Large intestine (tissue), 3 donors: ENCODE measurements around the gene C10orf105. TPM values are rescaled to one million over a fixed set of nuclear protein-coding genes. Genes with fewer than 3 reads are reported as not detected.

Experiments
- DNase-seq, 2 donors: peaks; one replicate each; pipeline versions ENCODE4 v3.0.0 to v3.0.0-alpha.2; 2013
- H3K27ac ChIP-seq: one replicate; pipeline ENCODE4 v1.5.1; 2013; ENCODE audit warnings: low read length
- H3K27me3 ChIP-seq: 2 replicates; pipeline ENCODE4 v1.6.1; 2013; ENCODE audit warnings: low read length; ENCODE audit not compliant: control insufficient read depth, insufficient read depth
- H3K36me3 ChIP-seq: 2 replicates; pipeline ENCODE4 v1.6.1; 2013; ENCODE audit warnings: low read length; ENCODE audit not compliant: control insufficient read depth, insufficient read depth
- H3K4me1 ChIP-seq: one replicate; pipeline ENCODE4 v1.6.1; 2013; ENCODE audit warnings: low read length; ENCODE audit not compliant: control insufficient read depth, insufficient read depth
- H3K4me3 ChIP-seq: one replicate; pipeline ENCODE4 v1.5.1; 2013; ENCODE audit warnings: low read length
- H3K9me3 ChIP-seq: one replicate; pipeline ENCODE4 v1.6.1; 2013; ENCODE audit warnings: mild to moderate bottlenecking, low read depth, low read length, moderate library complexity; ENCODE audit not compliant: control insufficient read depth
- WGBS: methylation state at CpG from one replicate; pipeline ENCODE4 v1.1.5; 2013; ENCODE audit warnings: low lambda C conversion rate; ENCODE audit not compliant: insufficient coverage; 5-methylcytosine and 5-hydroxymethylcytosine counted together
- polyA plus RNA-seq: library from polyadenylated mRNA; unstranded; fragments of 120-200 nt; gene quantifications from one replicate; pipeline ENCODE4 v1.2.1, GENCODE V29; 2013

The C10orf105 gene
- polyA plus RNA-seq, 1 donor: 0.27 TPM

- Histone ChIP-seq H3K4me3 (no peak overlapping the region), H3K9me3 (no peaks in the 10 kb centered on the region), H3K27me3 (no peaks in the 10 kb centered on the region), H3K36me3 (no peaks in the 10 kb centered on the region), H3K27ac (no peak overlapping the region), H3K4me1 (peaks cover 2% of the 10 kb centered on the region)
- no peak for DNase-seq
- no CpG with 5 or more reads among the region's 5 CpGs for WGBS
These were observed 12.3 kb downstream of the C10orf105 start for GRCh38 chr10:71707240-71707789.

- no peaks in the 10 kb centered on the region for H3K27me3 ChIP-seq
- no CpG with 5 or more reads among the region's 35 CpGs for WGBS
- no peak overlapping the region for H3K27ac ChIP-seq
- H3K9me3 ChIP-seq: no peaks in the 10 kb centered on the region
- no peak overlapping the region for H3K4me3 ChIP-seq
- H3K4me1 ChIP-seq: peaks cover 2% of the 10 kb centered on the region
- DNase-seq: no peak
- no peaks in the 10 kb centered on the region for H3K36me3 ChIP-seq
These were observed 13.1 kb downstream of the C10orf105 start for GRCh38 chr10:71706216-71707121.

GRCh38 chr10:71705582-71705981 is 14.0 kb downstream of the C10orf105 start:
- no CpG with 5 or more reads among the region's 2 CpGs for WGBS
- Histone ChIP-seq H3K27me3 (no peaks in the 10 kb centered on the region), H3K27ac (no peak overlapping the region), H3K36me3 (no peaks in the 10 kb centered on the region), H3K4me3 (no peak overlapping the region), H3K4me1 (peaks cover 2% of the 10 kb centered on the region), H3K9me3 (no peaks in the 10 kb centered on the region)
- no peak for DNase-seq

DNA sequence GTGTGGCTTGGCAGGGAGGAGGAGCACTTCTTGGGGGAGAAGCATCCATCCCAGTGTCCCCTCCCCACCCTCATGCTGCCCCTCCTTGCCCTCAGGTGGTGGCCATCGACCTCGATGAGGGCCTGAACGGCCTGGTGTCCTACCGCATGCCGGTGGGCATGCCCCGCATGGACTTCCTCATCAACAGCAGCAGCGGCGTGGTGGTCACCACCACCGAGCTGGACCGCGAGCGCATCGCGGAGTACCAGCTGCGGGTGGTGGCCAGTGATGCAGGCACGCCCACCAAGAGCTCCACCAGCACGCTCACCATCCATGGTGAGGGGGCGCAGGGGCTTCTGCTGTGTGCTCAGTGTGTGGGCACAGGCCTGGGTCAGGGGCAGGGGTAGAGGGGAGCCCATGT is 14.8 kb downstream of the C10orf105 start:
- H3K4me3 ChIP-seq: no peak overlapping the region
- no peak for DNase-seq
- H3K27ac ChIP-seq: no peak overlapping the region
- no CpG with 5 or more reads among the region's 18 CpGs for WGBS
- H3K36me3 ChIP-seq: no peaks in the 10 kb centered on the region
- H3K9me3 ChIP-seq: no peaks in the 10 kb centered on the region
- peaks cover 2% of the 10 kb centered on the region for H3K4me1 ChIP-seq
- no peaks in the 10 kb centered on the region for H3K27me3 ChIP-seq

DNA sequence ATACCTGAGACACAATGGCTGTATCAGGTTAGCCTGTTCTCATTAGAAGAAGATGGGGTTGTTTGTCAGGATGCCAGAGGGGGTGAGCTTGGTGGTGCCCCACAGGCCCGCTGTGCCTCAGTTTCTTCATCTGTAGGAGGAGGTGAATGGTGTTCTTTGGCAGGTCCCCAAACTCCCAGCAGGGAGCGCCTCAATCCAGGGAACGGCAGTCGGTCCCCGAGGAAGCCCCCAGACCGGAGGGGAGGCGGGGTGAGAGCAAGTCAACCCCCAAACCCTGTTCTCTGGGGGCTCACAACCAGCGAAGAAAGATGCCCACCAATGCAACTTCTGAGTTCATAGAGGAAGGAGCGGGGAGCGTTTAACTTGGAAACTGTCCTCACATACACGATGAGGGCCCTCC is 16.0 kb downstream of the C10orf105 start:
- Histone ChIP-seq H3K27me3 (no peaks in the 10 kb centered on the region), H3K36me3 (no peaks in the 10 kb centered on the region), H3K4me3 (no peak overlapping the region), H3K4me1 (no peaks in the 10 kb centered on the region), H3K9me3 (no peaks in the 10 kb centered on the region), H3K27ac (no peak overlapping the region)
- no CpG with 5 or more reads among the region's 11 CpGs for WGBS
- DNase-seq: no peak

GRCh38 chr10:71701496-71702132 is 18.0 kb downstream of the C10orf105 start:
- Histone ChIP-seq H3K36me3 (no peaks in the 10 kb centered on the region), H3K9me3 (no peaks in the 10 kb centered on the region), H3K27me3 (no peaks in the 10 kb centered on the region), H3K4me1 (peaks cover 4% of the 10 kb centered on the region), H3K4me3 (no peak overlapping the region), H3K27ac (no peak overlapping the region)
- WGBS: no CpG with 5 or more reads among the region's 11 CpGs
- DNase-seq: no peak

GRCh38 chr10:71700731-71701368 is 18.7 kb downstream of the C10orf105 start:
- no peak overlapping the region for H3K4me3 ChIP-seq
- no peaks in the 10 kb centered on the region for H3K27me3 ChIP-seq
- no CpG with 5 or more reads among the region's 11 CpGs for WGBS
- H3K36me3 ChIP-seq: no peaks in the 10 kb centered on the region
- H3K9me3 ChIP-seq: no peaks in the 10 kb centered on the region
- DNase-seq: no peak
- no peak overlapping the region for H3K27ac ChIP-seq
- peaks cover 8% of the 10 kb centered on the region for H3K4me1 ChIP-seq

GRCh38 chr10:71698737-71699136 is 20.8 kb downstream of the C10orf105 start:
- no CpG with 5 or more reads among the region's 5 CpGs for WGBS
- Histone ChIP-seq H3K27ac (no peak overlapping the region), H3K4me1 (peaks cover 8% of the 10 kb centered on the region), H3K36me3 (no peaks in the 10 kb centered on the region), H3K4me3 (no peak overlapping the region), H3K9me3 (no peaks in the 10 kb centered on the region), H3K27me3 (no peaks in the 10 kb centered on the region)
- no peak for DNase-seq

DNA sequence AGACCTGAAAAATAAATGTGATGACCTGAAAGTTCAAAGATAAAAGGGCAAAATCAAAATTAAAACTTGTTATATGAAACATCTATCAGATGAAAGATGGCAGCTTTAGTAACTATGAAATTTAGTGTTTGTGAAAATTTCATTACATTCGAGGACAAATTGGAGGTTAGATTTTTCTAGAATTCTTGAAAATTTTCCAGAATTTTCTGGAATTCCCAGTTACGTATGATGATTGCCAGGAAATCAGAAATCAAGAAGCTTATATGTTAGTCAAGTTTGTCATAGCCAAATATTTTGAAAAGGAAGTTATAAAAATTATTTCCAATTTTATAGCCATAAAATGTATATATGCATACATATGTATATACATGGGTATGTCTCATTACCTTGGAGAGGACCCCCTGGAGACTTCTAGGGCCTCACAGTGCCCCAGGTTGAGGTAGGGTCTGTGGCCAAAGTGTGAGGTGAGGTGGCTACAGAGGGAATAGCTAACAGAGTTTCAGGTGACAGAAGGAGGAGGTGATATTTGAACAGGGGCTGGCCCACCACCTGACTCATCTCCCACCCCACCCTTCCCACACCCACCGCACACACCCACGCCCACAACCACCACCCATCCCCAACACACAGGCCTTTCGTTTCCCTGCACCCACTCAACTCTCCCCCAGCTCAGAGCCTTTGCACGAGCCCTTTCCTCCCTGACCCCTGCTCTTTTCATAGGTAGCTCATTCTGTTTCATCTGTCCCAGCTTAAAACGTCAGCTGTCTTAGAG is 21.5 kb downstream of the C10orf105 start:
- Histone ChIP-seq H3K27me3 (no peaks in the 10 kb centered on the region), H3K36me3 (no peaks in the 10 kb centered on the region), H3K9me3 (no peaks in the 10 kb centered on the region), H3K4me3 (no peak overlapping the region), H3K27ac (no peak overlapping the region), H3K4me1 (peaks cover 8% of the 10 kb centered on the region)
- WGBS: 89% methylated on average over 1 of the region's 7 CpGs
- DNase-seq: no peak
